LNCAP (cell line): ENCODE data around the gene HAP1.

ENCODE experiments used
- CTCF ChIP-seq: fragments of 450-650 bp; IDR thresholded peaks from 2 replicates; pipeline ENCODE4 v1.5.1; 2017; ENCODE audit warnings: mild to moderate bottlenecking

HAP1 gene

GRCh38 chr17:41734139-41734948, at the start of gene HAP1:
Gene HAP1, minus strand, starts transcription at chr17:41734643. Its CDS starts 9 bp downstream, at chr17:41734634.
- TF ChIP-seq CTCF, result no peak

- TF ChIP-seq CTCF, result no peak
These were observed 47.7 kb upstream of the HAP1 start for GRCh38 chr17:41782142-41782541.

- TF ChIP-seq CTCF, result no peak
These were observed 47.1 kb upstream of the HAP1 start for GRCh38 chr17:41781404-41782110.

GRCh38 chr17:41779954-41780353, 45.5 kb upstream of the HAP1 start:
- TF ChIP-seq CTCF, result no peak

- TF ChIP-seq CTCF, result no peak
These were observed 43.2 kb upstream of the HAP1 start for GRCh38 chr17:41777574-41778188.

- TF ChIP-seq CTCF, result no peak
These were observed 42.7 kb upstream of the HAP1 start for GRCh38 chr17:41777157-41777573.

GRCh38 chr17:41775394-41776226, 41.2 kb upstream of the HAP1 start:
- TF ChIP-seq CTCF, result no peak
